H9 (cell line): ENCODE results near the gene THRB. TPM values are rescaled to one million over a fixed set of nuclear protein-coding genes. Genes with fewer than 3 reads are reported as not detected.

Experiments used
- DNase-seq: peaks from one replicate; pipeline ENCODE4 v3.0.0-alpha.2; 2017
- H2AFZ ChIP-seq: one replicate; pipeline ENCODE4 v1.6.1; 2013; ENCODE audit warnings: mild to moderate bottlenecking, low read length, control low read depth, moderate library complexity
- H2AK5ac ChIP-seq: 2 replicates; pipeline ENCODE4 v1.6.1; 2013; ENCODE audit warnings: low read length, control low read depth, mixed read lengths; ENCODE audit not compliant: insufficient read length
- H2BK120ac ChIP-seq: one replicate; pipeline ENCODE4 v1.6.1; 2013; ENCODE audit warnings: low read depth, mild to moderate bottlenecking, low read length, control low read depth, inconsistent platforms; ENCODE audit not compliant: poor library complexity, severe bottlenecking
- H2BK12ac ChIP-seq: 2 replicates; pipeline ENCODE4 v1.6.1; 2013; ENCODE audit warnings: low read length, control low read depth, mixed read lengths, low read depth; ENCODE audit not compliant: insufficient read length
- H2BK15ac ChIP-seq: 2 replicates; pipeline ENCODE4 v1.6.1; 2013; ENCODE audit warnings: low read depth, low read length, control low read depth
- H2BK20ac ChIP-seq: one replicate; pipeline ENCODE4 v1.6.1; 2013; ENCODE audit warnings: low read depth, mild to moderate bottlenecking, low read length, control low read depth, inconsistent platforms; ENCODE audit not compliant: poor library complexity, severe bottlenecking
- H2BK5ac ChIP-seq: 2 replicates; pipeline ENCODE4 v1.6.1; 2013; ENCODE audit warnings: low read length, control low read depth, mixed read lengths; ENCODE audit not compliant: insufficient read length
- H3K14ac ChIP-seq: 2 replicates; pipeline ENCODE4 v1.6.1; 2013; ENCODE audit warnings: low read length, control low read depth; ENCODE audit not compliant: insufficient read depth
- H3K18ac ChIP-seq: 2 replicates; pipeline ENCODE4 v1.6.1; 2013; ENCODE audit warnings: low read depth, mild to moderate bottlenecking, mixed read lengths, low read length, control low read depth; ENCODE audit not compliant: insufficient read length
- H3K23ac ChIP-seq: 2 replicates; pipeline ENCODE4 v1.6.1; 2013; ENCODE audit warnings: low read length, control low read depth, mixed read lengths, low read depth; ENCODE audit not compliant: insufficient read length
- H3K23me2 ChIP-seq: 2 replicates; pipeline ENCODE4 v1.6.1; 2013; ENCODE audit warnings: low read depth, mild to moderate bottlenecking, mixed read lengths, low read length, control low read depth; ENCODE audit not compliant: insufficient read length, poor library complexity, severe bottlenecking
- H3K27ac ChIP-seq: 2 replicates; pipeline ENCODE4 v1.5.1; 2013; ENCODE audit warnings: low read length, control low read depth, mixed read lengths, low read depth; ENCODE audit not compliant: insufficient read length
- H3K27me3 ChIP-seq: 2 replicates; pipeline ENCODE4 v1.6.1; 2013; ENCODE audit warnings: low read length, control low read depth, inconsistent platforms; ENCODE audit not compliant: insufficient read depth
- H3K4ac ChIP-seq: 2 replicates; pipeline ENCODE4 v1.6.1; 2013; ENCODE audit warnings: low read depth, mild to moderate bottlenecking, control low read depth, inconsistent platforms, low read length, moderate library complexity
- H3K4me1 ChIP-seq: 2 replicates; pipeline ENCODE4 v1.6.1; 2013; ENCODE audit warnings: low read length, control low read depth, inconsistent platforms; ENCODE audit not compliant: insufficient read depth
- H3K4me2 ChIP-seq: 2 replicates; pipeline ENCODE4 v1.6.1; 2013; ENCODE audit warnings: low read length, control low read depth, mixed read lengths; ENCODE audit not compliant: insufficient read length, insufficient read depth
- H3K56ac ChIP-seq: 2 replicates; pipeline ENCODE4 v1.6.1; 2013; ENCODE audit warnings: low read depth, mild to moderate bottlenecking, mixed read lengths, low read length, control low read depth; ENCODE audit not compliant: insufficient read length
- H3K79me1 ChIP-seq: 2 replicates; pipeline ENCODE4 v1.6.1; 2013; ENCODE audit warnings: low read depth, mild to moderate bottlenecking, moderate library complexity, low read length, control low read depth, inconsistent platforms; ENCODE audit not compliant: insufficient read depth, poor library complexity, severe bottlenecking
- H3K79me2 ChIP-seq: 2 replicates; pipeline ENCODE4 v1.6.1; 2013; ENCODE audit warnings: low read length, control low read depth, inconsistent platforms; ENCODE audit not compliant: insufficient read depth
- H3K9ac ChIP-seq: 2 replicates; pipeline ENCODE4 v1.6.1; 2013; ENCODE audit warnings: low read length, control low read depth, mixed read lengths; ENCODE audit not compliant: insufficient read length; ENCODE audit errors: extremely low read depth
- H3K9me3 ChIP-seq: one replicate; pipeline ENCODE4 v1.6.1; 2013; ENCODE audit warnings: low read depth, low read length, inconsistent platforms; ENCODE audit not compliant: control insufficient read depth
- H3T11ph ChIP-seq: one replicate; pipeline ENCODE4 v1.6.1; 2013; ENCODE audit warnings: mild to moderate bottlenecking, low read length, control low read depth, inconsistent platforms
- H4K20me1 ChIP-seq: one replicate; pipeline ENCODE4 v1.6.1; 2013; ENCODE audit not compliant: control insufficient read depth, insufficient read length, insufficient read depth
- H4K5ac ChIP-seq: 2 replicates; pipeline ENCODE4 v1.6.1; 2013; ENCODE audit warnings: low read depth, mild to moderate bottlenecking, mixed read lengths, low read length, control low read depth; ENCODE audit not compliant: insufficient read length
- H4K8ac ChIP-seq: replicated peaks from 2 replicates; pipeline ENCODE4 v1.6.1; 2013; ENCODE audit warnings: low read length, control low read depth, mixed read lengths, low read depth; ENCODE audit not compliant: insufficient read length
- H4K91ac ChIP-seq: 2 replicates; pipeline ENCODE4 v1.6.1; 2013; ENCODE audit warnings: low read depth, mild to moderate bottlenecking, moderate library complexity, mixed read lengths, low read length, control low read depth; ENCODE audit not compliant: insufficient read length
- H3K27ac Mint-ChIP-seq, 3 experiments: 2 replicates in 2 of 3; 3 replicates in 1 of 3; pipeline ENCODE4 v1.8.0; 2020 to 2021; ENCODE audit warnings: mixed read lengths in 3 of 3, mild to moderate bottlenecking in 1 of 3, moderate library complexity in 1 of 3
- H3K27me3 Mint-ChIP-seq: 2 replicates; pipeline ENCODE4 v1.8.0; 2021; ENCODE audit warnings: low read depth, mild to moderate bottlenecking, moderate library complexity, mixed read lengths
- H3K36me3 Mint-ChIP-seq, 3 experiments: 2 replicates in 2 of 3; 3 replicates in 1 of 3; pipeline ENCODE4 v1.8.0; 2020 to 2021; ENCODE audit warnings: low read depth in 3 of 3, mixed read lengths in 3 of 3; ENCODE audit not compliant: insufficient read depth in 1 of 3
- H3K4me1 Mint-ChIP-seq, 2 experiments: 2 replicates each; pipeline ENCODE4 v1.8.0; 2020; ENCODE audit warnings: mixed read lengths in 2 of 2
- H3K4me3 Mint-ChIP-seq, 2 experiments: 2 replicates in 1 of 2; 3 replicates in 1 of 2; pipeline ENCODE4 v1.8.0; 2020 to 2021; ENCODE audit warnings: mild to moderate bottlenecking in 2 of 2, mixed read lengths in 2 of 2, moderate library complexity in 1 of 2
- H3K9me3 Mint-ChIP-seq, 2 experiments: 2 replicates in 1 of 2; 3 replicates in 1 of 2; pipeline ENCODE4 v1.8.0; 2020; ENCODE audit warnings: mild to moderate bottlenecking in 2 of 2, mixed read lengths in 2 of 2, moderate library complexity in 1 of 2
- WGBS: extraction: QIAGEN DNeasy Blood & Tissue Kit; methylation state at CpG from one replicate; pipeline ENCODE4 v1.1.7; 2013; ENCODE audit warnings: missing lambda C conversion rate, low lambda C conversion rate, mixed read lengths; ENCODE audit not compliant: insufficient read length; ENCODE audit errors: extremely low coverage; 5-methylcytosine and 5-hydroxymethylcytosine counted together
- total RNA-seq: library from RNA; stranded (reverse); gene quantifications from 2 replicates; pipeline ENCODE4 v1.2.1, GENCODE V29; 2021
- TF ChIP-seq, protein P1 (sequence below): fragments of 200-600 bp; sonication (generic); conservative IDR thresholded peaks from 3 replicates; pipeline ENCODE4 v1.8.0; 2021; ENCODE audit warnings: antibody characterized with exemption, mild to moderate bottlenecking

Gene THRB
- total RNA-seq, 1 experiment from 2014 or later = 8.6 TPM

DNA sequence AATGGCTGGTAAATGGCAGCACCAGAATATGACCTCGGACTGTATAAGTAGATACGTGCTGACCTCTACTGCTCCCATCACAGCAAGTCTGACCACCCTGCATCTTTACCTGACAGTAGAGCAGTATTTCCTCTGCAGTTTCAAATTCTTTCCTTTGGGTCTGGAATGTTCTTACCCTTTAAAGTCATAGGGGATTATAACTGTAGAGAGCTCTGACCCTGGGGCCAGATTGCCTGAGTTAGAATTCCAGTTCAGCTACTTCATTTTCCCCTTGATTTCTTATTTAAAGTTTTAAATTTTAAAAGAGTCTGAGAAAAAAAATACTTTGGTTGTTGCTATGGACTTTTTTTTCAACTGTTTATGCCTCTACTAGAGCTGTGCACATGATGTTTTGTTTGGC lies 311.9 kb downstream of the THRB start:
- Histone ChIP-seq H3K27ac (no peak overlapping the region), H3K4me2 (no peak overlapping the region)
- no CpG with 5 or more reads among the region's 2 CpGs for WGBS

More for the DNA sequence above, 311.9 kb downstream of the THRB start:
- no peak overlapping the region for H2AFZ ChIP-seq
- no peak overlapping the region for H3K4me3 Mint-ChIP-seq
- no peaks in the 10 kb centered on the region for H3K23me2 ChIP-seq
- no peaks in the 10 kb centered on the region for H3K27me3 ChIP-seq
- no peaks in the 10 kb centered on the region for H3K79me1 ChIP-seq
- H2BK15ac ChIP-seq = no peak overlapping the region
- H4K20me1 ChIP-seq = no peaks in the 10 kb centered on the region
- DNase-seq = no peak
- no peaks in the 10 kb centered on the region for H3K4me1 ChIP-seq
- no peak overlapping the region for H2BK5ac ChIP-seq
- H4K5ac ChIP-seq = no peak overlapping the region
- H3K79me2 ChIP-seq = no peaks in the 10 kb centered on the region
- no peak overlapping the region for H2BK20ac ChIP-seq
- no peaks in the 10 kb centered on the region for H3K27me3 Mint-ChIP-seq
- no peak overlapping the region for H3K9ac ChIP-seq
- no peak overlapping the region for H2BK12ac ChIP-seq
- H3K18ac ChIP-seq = no peak overlapping the region
- no peaks in the 10 kb centered on the region for H3K9me3 Mint-ChIP-seq
- H3K36me3 Mint-ChIP-seq = no peaks in the 10 kb centered on the region
- H2BK120ac ChIP-seq = no peak overlapping the region
- no peak overlapping the region for H4K91ac ChIP-seq
- H3K4me1 Mint-ChIP-seq = no peaks in the 10 kb centered on the region
- H3K56ac ChIP-seq = no peak overlapping the region
- H3T11ph ChIP-seq = no peak overlapping the region
- no peak overlapping the region for H3K14ac ChIP-seq
- no peak overlapping the region for H3K23ac ChIP-seq
- no peak overlapping the region for H3K4ac ChIP-seq
- no peak overlapping the region for H4K8ac ChIP-seq
- TF ChIP-seq, protein P1, sequence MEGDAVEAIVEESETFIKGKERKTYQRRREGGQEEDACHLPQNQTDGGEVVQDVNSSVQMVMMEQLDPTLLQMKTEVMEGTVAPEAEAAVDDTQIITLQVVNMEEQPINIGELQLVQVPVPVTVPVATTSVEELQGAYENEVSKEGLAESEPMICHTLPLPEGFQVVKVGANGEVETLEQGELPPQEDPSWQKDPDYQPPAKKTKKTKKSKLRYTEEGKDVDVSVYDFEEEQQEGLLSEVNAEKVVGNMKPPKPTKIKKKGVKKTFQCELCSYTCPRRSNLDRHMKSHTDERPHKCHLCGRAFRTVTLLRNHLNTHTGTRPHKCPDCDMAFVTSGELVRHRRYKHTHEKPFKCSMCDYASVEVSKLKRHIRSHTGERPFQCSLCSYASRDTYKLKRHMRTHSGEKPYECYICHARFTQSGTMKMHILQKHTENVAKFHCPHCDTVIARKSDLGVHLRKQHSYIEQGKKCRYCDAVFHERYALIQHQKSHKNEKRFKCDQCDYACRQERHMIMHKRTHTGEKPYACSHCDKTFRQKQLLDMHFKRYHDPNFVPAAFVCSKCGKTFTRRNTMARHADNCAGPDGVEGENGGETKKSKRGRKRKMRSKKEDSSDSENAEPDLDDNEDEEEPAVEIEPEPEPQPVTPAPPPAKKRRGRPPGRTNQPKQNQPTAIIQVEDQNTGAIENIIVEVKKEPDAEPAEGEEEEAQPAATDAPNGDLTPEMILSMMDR = no peak
- no peaks in the 10 kb centered on the region for H3K9me3 ChIP-seq
- no peak overlapping the region for H2AK5ac ChIP-seq
- no peak overlapping the region for H3K27ac Mint-ChIP-seq
